ENCODE data around the gene SRRM4. TPM values are rescaled to one million over a fixed set of nuclear protein-coding genes. Genes with fewer than 3 reads are reported as not detected.

SRRM4 gene
- total RNA-seq, 4 donors from 2014 or later, result not detected

DNA sequence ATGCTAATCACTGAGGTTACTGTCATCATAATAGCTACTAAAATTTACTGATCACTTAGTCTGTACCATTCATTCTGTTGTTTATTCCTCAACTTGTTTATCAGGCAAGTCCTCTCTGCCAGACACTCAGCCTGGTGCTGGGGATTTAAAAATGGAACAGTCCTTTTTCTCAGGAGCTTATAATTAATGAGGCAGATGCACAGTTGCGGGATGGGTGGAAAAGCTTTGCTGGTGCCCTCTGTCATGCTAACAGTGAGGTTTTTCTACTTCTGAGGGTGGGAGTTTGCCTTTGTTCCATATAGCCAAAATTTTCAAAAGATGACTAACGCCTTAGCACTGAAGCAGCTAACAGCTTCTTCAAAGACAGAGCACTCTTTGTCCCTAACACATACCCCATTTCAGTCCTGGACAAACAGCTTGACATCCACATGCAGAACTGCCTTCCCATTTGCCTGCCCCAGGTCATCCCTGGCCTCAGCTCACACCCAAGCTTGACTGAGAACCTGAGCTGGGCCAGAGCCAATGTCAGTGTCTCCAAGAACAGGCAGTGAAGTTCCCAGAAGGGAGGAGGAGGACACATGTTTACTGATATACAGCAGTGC is 166.6 kb downstream of the SRRM4 start:
- 43 to 50% methylated on average over 2 of the region's 2 CpGs for WGBS, 2 donors
- no peak for DNase-seq (ENCODE audit: low spot score in 2 of 2)

DNA sequence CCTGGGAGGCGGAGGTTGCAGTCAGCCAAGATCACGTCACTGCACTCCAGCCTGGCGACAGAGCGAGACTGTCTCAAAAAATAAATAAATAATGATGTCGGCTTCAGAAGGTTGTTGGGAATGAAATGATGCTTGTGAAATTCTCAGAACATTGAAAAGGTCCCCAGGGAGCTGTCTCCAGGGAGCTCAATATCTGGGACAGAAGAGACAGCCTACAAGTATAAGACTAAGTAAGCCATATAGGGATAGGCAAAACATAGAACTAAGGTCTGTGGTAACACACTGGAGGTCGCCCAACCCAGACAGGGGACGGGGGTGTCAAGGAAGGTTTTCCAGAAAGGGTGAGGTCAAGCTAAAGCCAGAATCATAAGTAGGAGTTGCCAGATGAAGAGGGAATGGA is 167.9 kb downstream of the SRRM4 start:
- H3K27me3 ChIP-seq, result peaks cover 0 to 6% of the 10 kb centered on the region in 2 donors
- no peak for DNase-seq (ENCODE audit: low spot score in 2 of 2)
- H3K36me3 ChIP-seq, result no peaks in the 10 kb centered on the region
- H3K4me3 ChIP-seq, result no peak overlapping the region
- WGBS, 2 donors, result 79 to 82% methylated on average over 7 of the region's 7 CpGs
- H3K4me1 ChIP-seq, result no peaks in the 10 kb centered on the region
- peaks cover 0 to 34% (median 0%) of the 10 kb centered on the region in 4 donors for H3K9me3 ChIP-seq
- H3K27ac ChIP-seq, result no peak overlapping the region
- TF ChIP-seq EP300 (IDR thresholded peaks at IDR 0.05) (no peak), POLR2A (IDR thresholded peaks at IDR 0.05) (no peak)
- TF ChIP-seq, protein P1, sequence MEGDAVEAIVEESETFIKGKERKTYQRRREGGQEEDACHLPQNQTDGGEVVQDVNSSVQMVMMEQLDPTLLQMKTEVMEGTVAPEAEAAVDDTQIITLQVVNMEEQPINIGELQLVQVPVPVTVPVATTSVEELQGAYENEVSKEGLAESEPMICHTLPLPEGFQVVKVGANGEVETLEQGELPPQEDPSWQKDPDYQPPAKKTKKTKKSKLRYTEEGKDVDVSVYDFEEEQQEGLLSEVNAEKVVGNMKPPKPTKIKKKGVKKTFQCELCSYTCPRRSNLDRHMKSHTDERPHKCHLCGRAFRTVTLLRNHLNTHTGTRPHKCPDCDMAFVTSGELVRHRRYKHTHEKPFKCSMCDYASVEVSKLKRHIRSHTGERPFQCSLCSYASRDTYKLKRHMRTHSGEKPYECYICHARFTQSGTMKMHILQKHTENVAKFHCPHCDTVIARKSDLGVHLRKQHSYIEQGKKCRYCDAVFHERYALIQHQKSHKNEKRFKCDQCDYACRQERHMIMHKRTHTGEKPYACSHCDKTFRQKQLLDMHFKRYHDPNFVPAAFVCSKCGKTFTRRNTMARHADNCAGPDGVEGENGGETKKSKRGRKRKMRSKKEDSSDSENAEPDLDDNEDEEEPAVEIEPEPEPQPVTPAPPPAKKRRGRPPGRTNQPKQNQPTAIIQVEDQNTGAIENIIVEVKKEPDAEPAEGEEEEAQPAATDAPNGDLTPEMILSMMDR (IDR thresholded peaks at IDR 0.05), result no peak

More for the DNA sequence above, 166.6 kb downstream of the SRRM4 start:
- TF ChIP-seq EP300 (IDR thresholded peaks at IDR 0.05) (no peak), POLR2A (IDR thresholded peaks at IDR 0.05) (no peak)
- TF ChIP-seq, protein P1 (IDR thresholded peaks at IDR 0.05), result no peak
- H3K4me3 ChIP-seq, result no peak overlapping the region
- H3K27me3 ChIP-seq, result no peaks in the 10 kb centered on the region
- H3K27ac ChIP-seq, result no peak overlapping the region
- peaks cover 0 to 22% (median 0%) of the 10 kb centered on the region in 4 donors for H3K9me3 ChIP-seq
- H3K4me1 ChIP-seq, result no peaks in the 10 kb centered on the region
- no peaks in the 10 kb centered on the region for H3K36me3 ChIP-seq

DNA sequence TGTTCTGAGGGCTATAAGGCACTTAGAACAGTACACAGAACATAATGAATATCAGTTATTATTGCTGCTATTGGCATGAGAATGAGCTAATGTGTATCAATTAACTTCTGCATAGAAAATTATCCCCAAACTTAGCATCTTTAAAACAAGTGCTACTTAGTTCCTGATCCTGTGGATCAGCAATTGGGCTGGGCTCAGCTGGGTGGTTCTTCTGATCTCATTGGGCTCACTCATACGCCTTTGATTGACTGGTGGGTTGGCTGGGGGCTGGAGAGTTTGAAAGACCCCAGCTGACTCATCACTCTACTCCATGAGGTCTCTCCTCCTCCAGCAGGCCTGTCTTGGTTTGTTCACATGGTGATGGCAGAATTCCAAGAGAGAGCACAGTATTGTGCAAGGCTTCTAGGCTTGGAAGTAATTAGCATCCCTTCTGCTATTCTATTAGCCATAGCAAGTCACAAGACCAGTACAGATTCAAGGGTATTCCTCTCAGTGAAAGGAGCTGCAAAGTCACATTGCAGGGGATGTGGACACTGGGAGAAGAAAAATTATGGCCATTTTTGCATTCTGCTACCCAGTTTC is 170.2 kb downstream of the SRRM4 start:
- no peaks in the 10 kb centered on the region for H3K36me3 ChIP-seq
- peaks cover 0 to 37% (median 0%) of the 10 kb centered on the region in 4 donors for H3K9me3 ChIP-seq

DNA sequence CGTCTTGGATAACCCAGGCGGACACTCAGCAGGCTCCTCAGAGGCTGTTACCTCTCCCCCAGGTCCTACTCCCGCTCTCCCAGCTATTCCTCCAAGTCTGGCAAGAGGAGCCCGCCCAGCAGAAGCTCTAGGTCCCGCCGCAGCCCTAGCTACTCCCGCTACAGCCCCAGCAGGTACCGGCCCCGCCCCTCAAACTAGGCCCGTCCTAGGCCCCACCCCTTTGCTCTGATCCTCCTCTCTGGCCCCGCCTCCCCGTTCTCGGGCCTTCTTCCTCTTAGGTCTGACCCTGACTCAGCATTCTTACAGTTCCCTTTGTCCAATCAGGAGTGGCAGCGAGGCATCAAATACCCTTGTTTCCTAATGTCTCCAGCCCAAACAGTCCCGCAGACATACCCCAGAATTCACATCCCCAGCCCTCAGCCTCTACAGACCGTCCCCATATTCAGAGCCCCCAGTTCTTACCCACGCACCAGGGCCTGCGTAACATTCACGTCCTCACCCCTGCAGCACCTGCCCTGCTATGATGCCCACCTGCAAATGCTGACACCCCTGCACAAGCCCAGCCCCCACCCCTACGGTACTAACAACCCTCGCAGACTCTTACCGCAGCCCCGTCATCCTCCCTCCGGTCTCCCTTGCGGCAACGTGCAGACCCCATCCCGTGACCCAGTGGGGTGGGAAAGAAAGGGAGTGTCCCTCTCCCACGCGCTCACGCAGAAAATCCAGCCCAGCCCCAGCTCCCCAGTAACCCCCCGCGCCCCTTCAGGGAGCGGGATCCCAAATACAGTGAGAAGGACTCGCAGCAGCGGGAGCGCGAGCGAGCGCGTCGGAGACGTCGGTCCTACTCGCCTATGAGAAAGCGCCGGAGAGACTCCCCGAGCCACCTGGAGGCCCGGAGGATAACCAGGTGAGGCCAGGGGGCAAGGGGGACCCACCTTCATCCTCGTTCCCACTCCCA is 172.4 kb downstream of the SRRM4 start:
- DNase-seq (ENCODE audit: low spot score in 2 of 2), result no peak
- Histone ChIP-seq H3K36me3 (no peaks in the 10 kb centered on the region), H3K4me3 (no peak overlapping the region), H3K27me3 (peaks cover 0 to 6% of the 10 kb centered on the region in 2 donors), H3K27ac (no peak overlapping the region), H3K4me1 (no peaks in the 10 kb centered on the region), H3K9me3 (peaks cover 0 to 37% (median 0%) of the 10 kb centered on the region in 4 donors)
- TF ChIP-seq EP300 (IDR thresholded peaks at IDR 0.05) (no peak), POLR2A (IDR thresholded peaks at IDR 0.05) (no peak)
- TF ChIP-seq, protein P1 (IDR thresholded peaks at IDR 0.05), result no peak
- 28 to 32% methylated on average over 36 to 49 of the region's 49 CpGs for WGBS, 2 donors

More for the DNA sequence above, 170.2 kb downstream of the SRRM4 start:
- 83 to 100% methylated on average over 1 of the region's 1 CpG for WGBS, 2 donors
- TF ChIP-seq EP300 (IDR thresholded peaks at IDR 0.05) (no peak), POLR2A (IDR thresholded peaks at IDR 0.05) (no peak)
- TF ChIP-seq, protein P1 (IDR thresholded peaks at IDR 0.05), result no peak
- H3K4me1 ChIP-seq, result no peaks in the 10 kb centered on the region
- no peak overlapping the region for H3K4me3 ChIP-seq
- no peak overlapping the region for H3K27ac ChIP-seq
- DNase-seq (ENCODE audit: low spot score in 2 of 2), result no peak
- H3K27me3 ChIP-seq, result peaks cover 0 to 6% of the 10 kb centered on the region in 2 donors

Data from tibial nerve (tissue), 4 donors.